Spleen (tissue), 11 donors: ENCODE measurements around the gene ZKSCAN3. TPM values are rescaled to one million over a fixed set of nuclear protein-coding genes. Genes with fewer than 3 reads are reported as not detected.

Experiments
- DNase-seq: peaks from one replicate; pipeline ENCODE4 v3.0.0-alpha.2; 2020
- H3K27ac ChIP-seq, 8 donors: fragments of 200-600 bp; sonication (generic) in 7 of 8; 1 replicate in 4 of 8; 2 replicates in 4 of 8; pipeline versions ENCODE4 v1.5.0 to v1.8.0; 2016 to 2021; ENCODE audit warnings: inconsistent platforms in 4 of 8, mild to moderate bottlenecking in 4 of 8, moderate library complexity in 1 of 8
- H3K27me3 ChIP-seq, 7 donors: fragments of 200-600 bp; sonication (generic) in 6 of 7; replicated peaks in 1 of 7; 1 replicate in 4 of 7; 2 replicates in 3 of 7; pipeline versions ENCODE4 v1.5.0 to v1.8.0; 2016 to 2021; ENCODE audit warnings: inconsistent platforms in 3 of 7, mild to moderate bottlenecking in 1 of 7
- H3K36me3 ChIP-seq, 6 donors: fragments of 200-600 bp; sonication (generic) in 5 of 6; 1 replicate in 4 of 6; 2 replicates in 2 of 6; pipeline versions ENCODE4 v1.5.0 to v1.8.0; 2016 to 2021; ENCODE audit warnings: inconsistent platforms in 2 of 6
- H3K4me1 ChIP-seq, 6 donors: fragments of 200-600 bp; sonication (generic) in 5 of 6; 1 replicate in 3 of 6; 2 replicates in 3 of 6; pipeline versions ENCODE4 v1.5.0 to v1.8.0; 2016 to 2021; ENCODE audit warnings: inconsistent platforms in 3 of 6
- H3K4me3 ChIP-seq, 8 donors: fragments of 200-600 bp; sonication (generic) in 7 of 8; 1 replicate in 4 of 8; 2 replicates in 4 of 8; pipeline versions ENCODE4 v1.5.0 to v1.8.0; 2016 to 2021; ENCODE audit warnings: inconsistent platforms in 4 of 8, mild to moderate bottlenecking in 4 of 8, moderate library complexity in 2 of 8
- H3K9me3 ChIP-seq, 8 donors: fragments of 200-600 bp; sonication (generic) in 7 of 8; 1 replicate in 4 of 8; 2 replicates in 4 of 8; pipeline versions ENCODE4 v1.5.0 to v1.8.0; 2016 to 2021; ENCODE audit warnings: inconsistent platforms in 4 of 8
- POLR2A ChIP-seq, 3 donors: fragments of 450-650 bp; IDR thresholded peaks; one replicate each; pipeline ENCODE4 v1.5.1; 2017; ENCODE audit warnings: antibody characterized with exemption in 3 of 3, mild to moderate bottlenecking in 1 of 3
- POLR2AphosphoS5 ChIP-seq, 3 donors: sonication (generic); formaldehyde crosslinking; IDR thresholded peaks; one replicate each; pipeline ENCODE4 v1.5.1; 2017; ENCODE audit warnings: antibody characterized with exemption in 3 of 3
- WGBS, 5 donors: extraction: QIAGEN DNeasy Blood & Tissue Kit in 3 of 5; methylation state at CpG; one replicate each; pipeline versions ENCODE4 v1.1.5 to v1.1.7; 2013 to 2018; 5-methylcytosine and 5-hydroxymethylcytosine counted together
- intact Hi-C: fragments of 100-400 bp; cut with DNase I; formaldehyde crosslinking; loops from one replicate; pipeline ENCODE4 v1.15.0; 2023; ENCODE audit warnings: low total_unique reads
- polyA plus RNA-seq, 3 donors: library from polyadenylated mRNA; stranded (reverse); fragments of 200-250 nt; gene quantifications; one replicate each; pipeline ENCODE4 v1.2.1, GENCODE V29; 2013
- total RNA-seq, 7 donors: library from RNA; depleted of rRNA in 3 of 7; stranded (reverse); fragments of >200 nt in 3 of 7; fragmentation: NEBNext Ultra II Directional in 4 of 7; extraction: Animal tissue kit (Norgen Biotek cat#: 25700) in 4 of 7; gene quantifications; one replicate each; pipeline versions ENCODE4 v1.1.0 to v1.2.1, GENCODE V29; 2016 to 2021
- TF ChIP-seq, protein P1 (sequence below), 11 experiments: fragments of 200-600 bp in 7 of 11; fragments of 450-650 bp in 4 of 11; sonication (generic) in 4 of 11; IDR thresholded peaks in 8 of 11; conservative IDR thresholded peaks in 3 of 11; 1 replicate in 7 of 11; 2 replicates in 4 of 11; pipeline versions ENCODE4 v1.4.0 to v1.8.0; 2016 to 2021; ENCODE audit warnings: antibody characterized with exemption in 11 of 11, inconsistent platforms in 4 of 11, mild to moderate bottlenecking in 1 of 11
- donor health status: healthy with polysubstance abuse.
- donor health status: DM: no; HTN: no; CAD: no; lungs with moderate emphysema.
- donor health status: DM: no; HTN: no; CAD: no.
- donor health status: Bipolar disorder and iron deficiency.
- donor health status: healthy.
- donor health status: DM: no; HTN: no; CAD: no.
- donor health status: DM: yes; HTN: yes; CAD: no.

The ZKSCAN3 gene
- total and polyA plus RNA-seq, 10 donors: 1.0 to 8.4 (median 6.7) TPM

DNA sequence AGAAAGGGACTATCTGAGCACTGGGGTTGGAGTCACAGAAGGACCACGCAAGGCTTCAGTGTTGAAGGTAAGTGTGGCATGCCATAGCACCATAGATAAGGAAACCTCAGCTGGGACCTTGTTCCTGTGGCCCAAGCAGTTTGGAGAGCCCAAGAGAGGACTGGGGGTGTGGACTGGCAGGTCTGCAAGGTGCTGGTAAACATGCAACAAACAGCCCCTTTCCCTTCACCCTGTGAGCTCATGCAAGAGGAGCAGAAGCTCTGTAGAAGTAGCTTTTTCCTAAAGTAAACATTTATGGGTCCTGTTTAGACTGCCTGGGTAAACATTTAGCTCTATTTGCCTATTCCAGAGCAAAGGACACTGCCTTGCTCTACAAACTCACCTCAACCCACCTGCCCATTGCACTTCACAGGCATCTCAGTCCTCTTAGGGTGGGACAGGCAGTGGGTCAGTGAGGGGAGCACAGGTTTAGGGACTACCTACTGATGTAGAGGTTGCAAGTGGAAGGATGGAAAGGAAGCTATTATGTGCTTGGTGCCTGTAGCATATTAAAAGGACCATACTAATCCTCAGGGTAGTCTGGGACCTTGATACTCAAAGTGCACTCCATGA, 25.8 kb upstream of the ZKSCAN3 start:
- Histone ChIP-seq H3K4me1 (no peaks in the 10 kb centered on the region), H3K4me3 (no peak overlapping the region), H3K27ac (no peak overlapping the region), H3K36me3 (peaks cover 14 to 39% (median 27%) of the 10 kb centered on the region in 6 donors), H3K27me3 (no peaks in the 10 kb centered on the region), H3K9me3 (peaks cover 15 to 64% (median 53%) of the 10 kb centered on the region in 8 donors)
- DNase-seq: no peak
- intact Hi-C loops: no loop called here
- WGBS, 5 donors: 92 to 100% (median 97%) methylated on average over 1 of the region's 1 CpG
- TF ChIP-seq, protein P1, sequence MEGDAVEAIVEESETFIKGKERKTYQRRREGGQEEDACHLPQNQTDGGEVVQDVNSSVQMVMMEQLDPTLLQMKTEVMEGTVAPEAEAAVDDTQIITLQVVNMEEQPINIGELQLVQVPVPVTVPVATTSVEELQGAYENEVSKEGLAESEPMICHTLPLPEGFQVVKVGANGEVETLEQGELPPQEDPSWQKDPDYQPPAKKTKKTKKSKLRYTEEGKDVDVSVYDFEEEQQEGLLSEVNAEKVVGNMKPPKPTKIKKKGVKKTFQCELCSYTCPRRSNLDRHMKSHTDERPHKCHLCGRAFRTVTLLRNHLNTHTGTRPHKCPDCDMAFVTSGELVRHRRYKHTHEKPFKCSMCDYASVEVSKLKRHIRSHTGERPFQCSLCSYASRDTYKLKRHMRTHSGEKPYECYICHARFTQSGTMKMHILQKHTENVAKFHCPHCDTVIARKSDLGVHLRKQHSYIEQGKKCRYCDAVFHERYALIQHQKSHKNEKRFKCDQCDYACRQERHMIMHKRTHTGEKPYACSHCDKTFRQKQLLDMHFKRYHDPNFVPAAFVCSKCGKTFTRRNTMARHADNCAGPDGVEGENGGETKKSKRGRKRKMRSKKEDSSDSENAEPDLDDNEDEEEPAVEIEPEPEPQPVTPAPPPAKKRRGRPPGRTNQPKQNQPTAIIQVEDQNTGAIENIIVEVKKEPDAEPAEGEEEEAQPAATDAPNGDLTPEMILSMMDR (IDR thresholded peaks at IDR 0.05 in 8 of 11, conservative IDR thresholded peaks at IDR 0.05 in 3 of 11): no peak
- TF ChIP-seq POLR2A (IDR thresholded peaks at IDR 0.05) (no peak), POLR2AphosphoS5 (IDR thresholded peaks at IDR 0.05) (no peak)

DNA sequence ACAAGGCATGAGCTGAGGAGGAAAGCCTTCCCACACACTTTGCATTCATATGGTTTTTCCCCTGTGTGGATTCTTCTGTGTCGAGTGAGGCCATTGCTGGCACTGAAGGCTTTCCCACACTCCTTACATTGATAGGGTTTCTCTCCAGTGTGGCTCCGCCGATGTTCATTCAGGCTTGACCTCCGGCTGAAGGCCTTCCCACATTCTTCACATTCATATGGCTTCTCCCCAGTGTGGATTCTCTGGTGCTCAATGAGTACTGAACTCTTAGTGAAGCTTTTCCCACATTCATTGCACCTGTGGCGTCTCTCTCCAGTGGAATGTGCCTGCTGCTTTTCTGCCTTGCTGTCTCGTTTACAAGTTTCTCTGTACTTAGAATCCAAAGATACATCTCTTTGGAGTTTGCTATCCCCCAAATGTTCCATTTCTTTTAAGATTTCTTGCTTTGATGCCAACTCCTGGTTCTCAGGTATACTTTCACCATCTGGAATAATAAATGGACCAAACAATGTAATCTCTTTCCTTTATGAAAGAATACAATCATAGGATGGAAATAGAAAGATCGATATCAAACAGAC, 23.3 kb upstream of the ZKSCAN3 start:
- H3K27me3 ChIP-seq: no peaks in the 10 kb centered on the region
- H3K9me3 ChIP-seq: peaks cover 15 to 59% (median 48%) of the 10 kb centered on the region in 8 donors
- peaks cover 14 to 46% (median 27%) of the 10 kb centered on the region in 6 donors for H3K36me3 ChIP-seq
- TF ChIP-seq POLR2AphosphoS5 (IDR thresholded peaks at IDR 0.05): no peak
- TF ChIP-seq, protein P1 (IDR thresholded peaks at IDR 0.05 in 8 of 11, conservative IDR thresholded peaks at IDR 0.05 in 3 of 11): no peak
- no peak for TF ChIP-seq POLR2A (IDR thresholded peaks at IDR 0.05)
- H3K4me1 ChIP-seq: no peaks in the 10 kb centered on the region
- peak overlapping the region in 1 of 8 donors; percentile 5 for H3K4me3 ChIP-seq
- no peak for DNase-seq
- no peak overlapping the region for H3K27ac ChIP-seq
- 90 to 96% (median 93%) methylated on average over 7 of the region's 7 CpGs for WGBS, 5 donors
- intact Hi-C loops: no loop called here

DNA sequence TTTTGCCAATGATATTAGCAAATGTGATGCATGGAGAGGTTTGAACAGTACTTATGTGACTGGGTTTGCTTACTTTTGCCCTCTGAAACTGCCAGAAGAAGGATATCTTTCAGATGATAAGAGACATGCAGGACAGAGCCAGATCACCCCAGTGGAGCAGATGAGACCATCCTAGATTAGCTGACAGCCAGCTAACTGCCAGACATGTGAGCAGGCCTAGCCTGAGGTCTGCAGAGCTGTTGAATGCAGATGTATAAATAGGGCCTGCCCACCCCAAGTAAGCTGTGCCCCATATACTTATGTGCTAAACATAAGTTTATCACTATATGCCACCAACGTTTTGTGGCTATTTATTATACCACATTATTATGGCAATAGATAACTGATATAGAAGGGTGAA, 19.7 kb upstream of the ZKSCAN3 start:
- H3K27ac ChIP-seq: no peak overlapping the region
- WGBS, 5 donors: 65 to 93% (median 65%) methylated on average over 1 of the region's 1 CpG
- DNase-seq: no peak
- TF ChIP-seq POLR2A (IDR thresholded peaks at IDR 0.05) (no peak), POLR2AphosphoS5 (IDR thresholded peaks at IDR 0.05) (no peak)
- TF ChIP-seq, protein P1 (IDR thresholded peaks at IDR 0.05 in 8 of 11, conservative IDR thresholded peaks at IDR 0.05 in 3 of 11): no peak
- peaks cover 14 to 42% (median 25%) of the 10 kb centered on the region in 6 donors for H3K36me3 ChIP-seq
- peaks cover 5 to 10% (median 6%) of the 10 kb centered on the region in 6 donors for H3K4me1 ChIP-seq
- intact Hi-C loops: no loop called here
- H3K27me3 ChIP-seq: no peaks in the 10 kb centered on the region
- peaks cover 15 to 44% (median 38%) of the 10 kb centered on the region in 8 donors for H3K9me3 ChIP-seq
- H3K4me3 ChIP-seq: no peak overlapping the region

DNA sequence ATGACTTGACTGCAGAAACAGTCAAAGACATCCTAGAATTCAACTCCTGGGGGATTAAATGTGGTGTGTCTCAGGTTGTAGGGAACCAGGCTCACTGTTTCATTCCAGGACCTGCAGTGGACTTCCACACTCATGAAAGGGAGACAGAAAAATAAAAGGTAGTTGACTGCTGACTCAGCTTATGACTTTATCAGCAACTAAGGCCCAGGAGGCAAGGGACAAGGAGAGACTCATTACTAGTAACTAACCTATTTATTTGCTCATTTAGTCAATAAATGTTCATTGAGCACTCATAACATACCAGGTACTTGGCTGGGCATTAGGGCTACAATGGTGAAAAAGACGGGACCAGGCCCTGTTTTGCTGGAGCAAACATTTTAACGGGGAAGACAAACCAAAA, 16.7 kb upstream of the ZKSCAN3 start:
- DNase-seq: no peak
- intact Hi-C loops: no loop called here
- no peak for TF ChIP-seq POLR2AphosphoS5 (IDR thresholded peaks at IDR 0.05)
- TF ChIP-seq, protein P1 (IDR thresholded peaks at IDR 0.05 in 8 of 11, conservative IDR thresholded peaks at IDR 0.05 in 3 of 11): no peak
- TF ChIP-seq POLR2A (IDR thresholded peaks at IDR 0.05): no peak

More for the DNA sequence above, 16.7 kb upstream of the ZKSCAN3 start:
- Histone ChIP-seq H3K27ac (no peak overlapping the region), H3K4me3 (no peak overlapping the region), H3K36me3 (peaks cover 0 to 12% (median 0%) of the 10 kb centered on the region in 6 donors), H3K27me3 (no peaks in the 10 kb centered on the region), H3K4me1 (peaks cover 15 to 28% (median 18%) of the 10 kb centered on the region in 6 donors), H3K9me3 (peaks cover 0 to 14% (median 8%) of the 10 kb centered on the region in 8 donors)
- 91 to 99% (median 92%) methylated on average over 2 of the region's 2 CpGs for WGBS, 5 donors
